GM19455 (cell line): Measurements from ENCODE around the gene UBE2E2.

Experiments used
- ATAC-seq: cut with Tn5 transposase; IDR thresholded peaks from one replicate; pipeline ENCODE4 v1.9.1; 2021; ENCODE audit not compliant: unreplicated experiment

The UBE2E2 gene

DNA sequence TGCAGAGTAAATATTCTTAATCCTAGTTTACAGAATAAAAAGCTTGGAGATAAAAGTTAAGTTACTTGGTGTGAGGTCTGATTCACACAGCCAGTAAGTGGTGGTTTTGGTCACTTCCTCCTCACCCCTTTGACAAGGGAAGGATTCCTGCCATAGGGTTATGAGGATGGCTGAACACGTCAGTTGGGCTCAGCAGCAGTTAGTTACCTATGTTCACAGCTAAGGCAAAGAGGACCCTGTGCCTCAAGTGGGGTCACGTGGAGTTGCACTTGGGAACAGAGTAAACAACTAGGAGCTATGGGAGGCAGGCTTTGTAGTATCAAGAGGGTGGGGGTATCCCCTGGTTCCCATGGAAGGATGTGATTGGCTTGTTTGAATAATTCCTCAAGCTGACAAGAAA is 232.2 kb downstream of the UBE2E2 start:
- ATAC-seq = no peak

DNA sequence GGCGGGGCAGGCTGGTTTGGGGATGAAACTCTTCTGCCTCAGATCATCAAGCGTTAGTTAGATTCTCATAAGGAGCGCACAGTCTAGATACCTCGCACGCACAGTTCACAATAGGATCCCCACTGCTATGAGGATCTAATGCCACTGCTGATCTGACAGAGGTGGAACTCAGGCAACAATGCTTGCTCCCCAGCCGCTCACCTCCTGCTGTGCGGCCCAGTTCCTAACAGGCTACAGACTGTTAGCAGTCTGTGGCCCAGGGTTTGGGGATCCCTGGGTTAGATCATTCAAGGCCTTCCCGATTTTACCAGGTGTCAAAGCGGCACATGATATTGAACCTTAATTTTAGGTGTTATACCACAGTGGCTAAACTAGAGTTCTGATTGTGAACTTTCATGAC is 232.8 kb downstream of the UBE2E2 start:
- ATAC-seq = no peak

- no peak for ATAC-seq
Measured at GRCh38 chr3:23437484-23438145, 234.5 kb downstream of the UBE2E2 start.

DNA sequence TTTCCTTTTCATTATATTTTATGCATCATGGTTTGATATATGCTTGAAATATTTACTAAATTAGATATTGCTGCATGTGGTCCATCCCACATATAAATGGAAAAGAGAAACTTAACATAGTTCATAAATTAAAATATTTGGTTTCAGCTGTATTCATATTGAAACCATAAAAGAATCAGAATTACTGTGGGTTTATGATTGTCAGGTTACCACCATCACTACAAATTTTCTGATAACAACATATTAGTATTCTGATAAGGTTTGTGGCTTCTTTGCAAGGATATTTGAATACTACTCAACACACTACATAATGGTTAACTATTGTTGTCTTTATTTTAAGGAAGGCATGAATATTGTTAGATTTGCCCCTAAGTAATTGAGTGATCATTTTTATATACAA is 235.5 kb downstream of the UBE2E2 start:
- no peak for ATAC-seq

GRCh38 chr3:23439080-23439479 is 236.0 kb downstream of the UBE2E2 start:
- no peak for ATAC-seq

DNA sequence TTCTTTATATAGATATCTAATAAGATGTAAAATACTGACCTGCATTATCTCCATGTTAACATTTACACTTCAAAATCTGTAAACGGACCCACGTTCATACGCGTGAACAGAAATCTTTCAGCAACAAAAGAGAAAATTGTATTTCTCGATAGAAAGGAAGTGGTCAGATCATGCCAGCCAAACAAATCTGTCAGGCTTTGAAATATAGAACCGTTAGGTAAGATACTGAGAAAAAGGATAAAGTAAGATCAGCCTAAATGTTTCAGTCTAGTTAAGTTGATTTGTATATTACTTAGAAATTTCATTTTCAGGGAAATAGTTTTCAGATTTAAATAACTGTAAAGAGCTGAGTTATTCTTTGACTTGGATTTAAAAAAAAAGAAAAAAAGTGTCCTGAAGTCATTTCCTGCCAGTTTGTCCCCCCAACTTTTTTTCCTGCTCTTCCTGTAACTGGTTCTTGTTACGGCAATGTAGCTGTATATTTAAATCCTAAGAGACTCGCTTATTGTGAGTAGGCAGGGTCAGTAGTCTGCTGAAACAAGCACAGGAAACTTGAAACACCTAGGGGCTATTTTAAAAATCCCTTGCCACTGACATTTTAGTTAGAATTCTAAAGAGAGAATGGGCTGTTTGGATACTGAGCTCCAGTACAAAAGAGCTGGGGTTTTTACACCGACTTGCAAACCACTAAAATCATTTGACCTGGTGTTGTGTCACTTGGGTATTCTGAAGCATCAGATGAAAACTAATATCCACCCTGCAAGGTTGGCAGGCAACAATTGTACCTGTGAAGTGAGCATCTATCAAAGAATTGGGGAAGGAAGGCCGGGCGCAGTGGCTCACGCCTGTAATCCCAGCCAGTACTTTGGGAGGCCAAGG is 237.5 kb downstream of the UBE2E2 start:
- ATAC-seq = no peak

GRCh38 chr3:23442598-23443383 is 239.7 kb downstream of the UBE2E2 start:
- ATAC-seq = peak; percentile 48

GRCh38 chr3:23444386-23444785 is 241.3 kb downstream of the UBE2E2 start:
- no peak for ATAC-seq

DNA sequence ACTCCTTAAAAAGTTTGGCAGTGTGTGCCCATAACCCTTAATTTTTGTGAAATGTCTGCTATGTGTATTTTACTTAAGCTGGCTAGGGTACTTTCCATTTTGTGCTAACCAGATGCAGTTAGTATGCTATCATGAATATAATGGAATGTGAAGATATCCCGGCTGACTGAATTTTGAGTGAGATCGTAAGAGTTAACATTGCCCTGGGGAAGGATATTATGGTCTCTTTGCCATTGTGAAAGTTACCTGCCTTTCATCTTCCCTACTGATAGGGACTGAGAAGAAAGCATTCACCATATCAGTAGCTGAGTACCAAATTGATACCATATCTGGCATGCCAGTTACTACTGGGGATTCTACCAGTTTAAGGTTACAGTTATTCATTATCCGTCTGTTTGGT is 243.2 kb downstream of the UBE2E2 start:
- ATAC-seq = no peak

- ATAC-seq = no peak
Measured at GRCh38 chr3:23448998-23449537, 245.9 kb downstream of the UBE2E2 start.

DNA sequence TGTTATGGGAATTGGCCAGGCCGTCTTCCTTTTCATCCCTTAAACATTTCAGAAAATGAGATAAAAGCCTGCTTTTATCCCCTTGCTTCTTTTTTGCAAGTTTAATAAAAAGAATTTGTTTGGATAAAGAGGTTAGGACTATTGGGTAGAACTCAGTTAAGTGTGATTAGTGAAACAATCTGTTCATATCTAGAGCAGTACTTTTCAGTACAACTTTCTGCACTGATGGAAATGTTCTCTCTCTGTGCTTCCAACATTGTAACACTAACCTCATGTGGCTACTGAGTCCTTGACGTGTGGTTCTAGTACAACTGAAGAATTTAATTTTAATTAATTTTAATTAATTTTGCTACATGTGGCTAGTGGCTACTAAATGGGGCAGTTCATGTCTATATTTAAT is 246.9 kb downstream of the UBE2E2 start:
- ATAC-seq = no peak

DNA sequence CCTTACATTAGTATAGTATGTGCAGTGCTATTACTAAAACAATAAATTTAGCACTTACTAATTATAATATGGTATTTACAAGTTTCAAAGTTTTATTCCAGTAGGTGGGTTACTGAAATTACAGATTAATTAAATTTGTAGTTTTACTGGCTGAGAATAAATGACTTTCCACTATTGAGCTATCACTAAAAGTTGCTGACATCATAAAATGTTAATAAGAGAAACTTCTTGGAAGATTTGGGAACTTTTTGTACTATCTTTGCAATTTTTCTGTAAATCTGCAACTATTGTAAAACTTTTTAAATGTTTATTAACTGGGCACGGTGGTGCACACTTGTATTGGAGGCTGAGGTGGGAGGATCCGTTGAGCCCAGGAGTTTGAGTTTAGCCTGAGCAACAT is 247.7 kb downstream of the UBE2E2 start:
- ATAC-seq = no peak

- ATAC-seq = no peak
Measured at GRCh38 chr3:23452408-23452807, 249.3 kb downstream of the UBE2E2 start.

- ATAC-seq = no peak
Measured at GRCh38 chr3:23455084-23455483, 252.0 kb downstream of the UBE2E2 start.

- no peak for ATAC-seq
Measured at GRCh38 chr3:23455775-23456174, 252.6 kb downstream of the UBE2E2 start.

DNA sequence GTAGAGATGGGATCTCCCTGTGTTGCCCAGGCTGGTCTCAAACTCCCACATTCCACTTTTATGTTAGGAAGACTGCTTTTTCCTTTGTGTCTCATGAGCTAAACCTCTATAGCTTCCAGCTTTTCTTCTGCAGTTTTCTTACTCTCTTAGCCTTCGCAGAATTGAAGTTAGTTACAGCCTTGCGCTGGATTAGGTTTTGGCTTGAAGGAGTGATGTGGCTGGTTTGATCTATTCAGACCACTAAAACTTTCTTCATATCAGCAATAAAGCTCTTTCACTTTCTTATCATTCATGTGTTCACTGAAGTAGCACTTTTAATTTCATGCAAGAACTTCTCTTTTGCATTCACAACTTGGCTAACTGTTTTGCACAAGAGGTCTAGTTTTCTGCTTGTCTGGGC is 254.6 kb downstream of the UBE2E2 start:
- no peak for ATAC-seq

GRCh38 chr3:23459465-23459864 is 256.3 kb downstream of the UBE2E2 start:
- no peak for ATAC-seq

DNA sequence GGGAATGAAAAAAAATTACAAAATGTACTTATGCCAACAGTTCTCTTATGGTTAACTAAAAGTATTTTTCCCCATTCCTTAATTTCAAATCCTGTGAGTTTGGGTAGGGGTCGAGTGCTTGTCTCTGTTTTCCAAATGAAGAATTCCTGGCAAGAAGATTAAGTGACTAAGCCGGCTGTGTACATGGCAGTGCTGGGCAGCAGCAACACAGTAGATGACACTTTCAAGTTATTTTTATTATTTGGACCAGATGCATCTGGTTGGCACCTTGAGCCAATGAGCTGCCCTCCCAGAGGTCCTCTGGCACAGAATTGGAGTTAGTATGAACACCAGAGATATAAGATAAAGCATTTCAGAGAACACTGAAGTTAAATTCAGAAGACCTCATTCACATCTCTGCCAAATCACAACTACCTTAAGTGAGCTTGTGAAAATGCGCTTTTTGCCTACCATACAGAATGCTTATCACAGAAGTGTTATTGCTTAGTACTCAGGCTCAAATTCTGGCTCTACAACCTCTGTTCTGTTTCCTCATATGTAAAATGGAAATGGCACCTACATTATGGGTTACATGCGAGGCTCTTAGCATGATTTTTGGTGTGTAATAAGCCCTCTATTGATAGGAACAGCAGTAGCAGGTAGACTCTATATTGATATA is 256.9 kb downstream of the UBE2E2 start:
- ATAC-seq = no peak

DNA sequence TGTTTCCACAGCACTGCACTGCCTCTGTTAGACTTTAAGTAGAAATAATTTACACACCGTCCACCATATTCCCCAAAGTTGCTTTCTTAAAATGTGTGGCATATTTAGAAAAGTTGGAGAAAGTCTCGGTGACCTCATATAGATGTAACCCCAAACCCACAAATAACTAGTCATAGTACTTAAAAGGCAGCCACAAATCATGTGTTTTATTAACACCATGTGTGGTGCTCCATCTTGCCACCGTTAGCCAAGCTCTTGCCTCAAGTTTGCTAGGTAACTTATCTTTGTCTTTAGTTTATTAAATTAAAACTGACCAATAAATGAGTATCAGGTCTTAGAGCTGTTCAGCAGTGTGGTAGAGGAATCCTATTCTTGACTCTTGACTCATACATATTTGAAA is 257.9 kb downstream of the UBE2E2 start:
- no peak for ATAC-seq

- no peak for ATAC-seq
Measured at GRCh38 chr3:23463791-23464190, 260.7 kb downstream of the UBE2E2 start.

DNA sequence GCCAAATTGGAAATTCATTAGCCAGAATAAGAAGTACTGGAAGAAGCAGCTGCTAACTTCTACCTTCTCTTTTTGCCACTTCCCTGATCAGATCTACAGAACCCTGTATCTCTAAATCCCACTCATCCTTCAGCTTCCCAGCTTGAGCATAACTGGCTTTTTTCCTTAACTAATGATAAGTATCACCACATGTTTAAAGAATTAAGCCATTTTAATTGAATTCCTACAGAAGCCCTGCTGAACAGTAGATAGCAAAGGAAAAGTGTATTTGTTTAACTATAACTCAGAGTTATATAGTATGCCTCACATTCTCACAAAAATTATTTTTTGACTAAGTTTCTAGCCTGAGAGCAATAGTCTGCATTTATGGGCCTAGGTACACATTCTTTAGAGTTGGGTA is 262.4 kb downstream of the UBE2E2 start:
- ATAC-seq = no peak
